DND-41 (cell line): ENCODE data around the gene CATSPERZ.

Source experiments
- EZH2 ChIP-seq: IDR thresholded peaks from 3 replicates; pipeline ENCODE4 v1.6.1; 2012; ENCODE audit warnings: borderline replicate concordance, low read depth, mild to moderate bottlenecking, moderate library complexity, low read length, inconsistent platforms; ENCODE audit not compliant: severe bottlenecking
- TF ChIP-seq, protein P1 (sequence below): IDR thresholded peaks from 2 replicates; pipeline ENCODE4 v1.5.1; 2012; ENCODE audit warnings: borderline replicate concordance, low read length, moderate library complexity, mild to moderate bottlenecking; ENCODE audit not compliant: poor library complexity, severe bottlenecking; ENCODE audit errors: extremely low read depth

DNA sequence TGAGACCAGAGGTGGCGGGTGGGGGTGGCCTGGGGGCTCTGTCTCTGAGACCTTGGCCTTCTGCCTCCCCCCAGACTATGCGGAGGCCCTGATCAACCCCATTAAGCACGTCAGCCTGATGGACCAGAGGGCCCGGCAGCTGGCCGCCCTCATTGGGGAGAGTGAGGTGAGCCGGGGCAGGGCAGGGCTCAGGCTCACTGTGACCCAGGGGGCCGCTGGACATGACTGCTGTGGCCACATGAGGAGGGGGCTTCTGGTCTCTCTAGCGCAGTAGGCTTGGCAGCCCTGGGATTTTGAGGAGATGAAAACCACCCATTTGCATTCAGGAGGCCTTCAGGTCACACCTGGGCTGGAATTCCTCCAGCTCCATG is 36.2 kb upstream of the CATSPERZ start:
- TF ChIP-seq, protein P1, sequence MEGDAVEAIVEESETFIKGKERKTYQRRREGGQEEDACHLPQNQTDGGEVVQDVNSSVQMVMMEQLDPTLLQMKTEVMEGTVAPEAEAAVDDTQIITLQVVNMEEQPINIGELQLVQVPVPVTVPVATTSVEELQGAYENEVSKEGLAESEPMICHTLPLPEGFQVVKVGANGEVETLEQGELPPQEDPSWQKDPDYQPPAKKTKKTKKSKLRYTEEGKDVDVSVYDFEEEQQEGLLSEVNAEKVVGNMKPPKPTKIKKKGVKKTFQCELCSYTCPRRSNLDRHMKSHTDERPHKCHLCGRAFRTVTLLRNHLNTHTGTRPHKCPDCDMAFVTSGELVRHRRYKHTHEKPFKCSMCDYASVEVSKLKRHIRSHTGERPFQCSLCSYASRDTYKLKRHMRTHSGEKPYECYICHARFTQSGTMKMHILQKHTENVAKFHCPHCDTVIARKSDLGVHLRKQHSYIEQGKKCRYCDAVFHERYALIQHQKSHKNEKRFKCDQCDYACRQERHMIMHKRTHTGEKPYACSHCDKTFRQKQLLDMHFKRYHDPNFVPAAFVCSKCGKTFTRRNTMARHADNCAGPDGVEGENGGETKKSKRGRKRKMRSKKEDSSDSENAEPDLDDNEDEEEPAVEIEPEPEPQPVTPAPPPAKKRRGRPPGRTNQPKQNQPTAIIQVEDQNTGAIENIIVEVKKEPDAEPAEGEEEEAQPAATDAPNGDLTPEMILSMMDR: no peak
- TF ChIP-seq EZH2: no peak
